Activated CD4-positive, CD25-positive, alpha-beta regulatory T cell treated with anti-CD3 and anti-CD28 coated beads, Interleukin-2, amount 50 U/mL, for 72 hours (primary cell): ENCODE results near the gene CERS3.

Source experiments
- DNase-seq: peaks from one replicate; pipeline ENCODE4 v3.0.0; 2021

The CERS3 gene

GRCh38 chr15:100373120-100373896, 155.4 kb downstream of the CERS3 start:
- DNase-seq, result no peak

GRCh38 chr15:100372739-100373119, 156.0 kb downstream of the CERS3 start:
- DNase-seq, result no peak

GRCh38 chr15:100355342-100355741, 173.4 kb downstream of the CERS3 start:
- no peak for DNase-seq

GRCh38 chr15:100353449-100353848, 175.3 kb downstream of the CERS3 start:
- no peak for DNase-seq

GRCh38 chr15:100350434-100351226, 178.1 kb downstream of the CERS3 start:
- DNase-seq, result no peak
